Measurements from ENCODE around the gene ACP4. TPM values are rescaled to one million over a fixed set of nuclear protein-coding genes. Genes with fewer than 3 reads are reported as not detected.
"Not testable (repeated sequence)": the region's sequence is repeated elsewhere in the genome, so short reads cannot be mapped to it uniquely, and the experiment has no call there.

Gene ACP4
- total RNA-seq, 2 donors from 2014 or later: not detected

- Histone ChIP-seq H3K27me3 (no peaks in the 10 kb centered on the region), H3K4me1 (peaks cover 0 to 20% of the 10 kb centered on the region in 2 donors), H3K9me3 (no peaks in the 10 kb centered on the region), H3K4me3 (no peak overlapping the region), H3K36me3 (peaks cover 24% of the 10 kb centered on the region), H3K27ac (no peak overlapping the region)
- TF ChIP-seq CTCF (IDR thresholded peaks at IDR 0.05): no peak
- no peak for DNase-seq (ENCODE audit: low spot score)
Measured at GRCh38 chr19:50801107-50801506, 10.9 kb downstream of the ACP4 start.

- H3K4me1 ChIP-seq: peaks cover 0 to 20% of the 10 kb centered on the region in 2 donors
- TF ChIP-seq CTCF (IDR thresholded peaks at IDR 0.05): no peak
- H3K27me3 ChIP-seq: no peaks in the 10 kb centered on the region
- no peaks in the 10 kb centered on the region for H3K9me3 ChIP-seq
- no peak for DNase-seq (ENCODE audit: low spot score)
- peak overlapping the region; percentile 88 to 96 for H3K27ac ChIP-seq
- peaks cover 11% of the 10 kb centered on the region for H3K36me3 ChIP-seq
- peak overlapping the region; percentile 77 to 96 for H3K4me3 ChIP-seq
Measured at GRCh38 chr19:50803633-50804419, 13.6 kb downstream of the ACP4 start.

GRCh38 chr19:50804420-50805272 is 14.4 kb downstream of the ACP4 start:
- peak overlapping the region; percentile 88 to 96 for H3K27ac ChIP-seq
- H3K9me3 ChIP-seq: no peaks in the 10 kb centered on the region
- DNase-seq (ENCODE audit: low spot score): peak; percentile 98
- H3K36me3 ChIP-seq: peaks cover 11% of the 10 kb centered on the region
- no peak for TF ChIP-seq CTCF (IDR thresholded peaks at IDR 0.05)
- no peaks in the 10 kb centered on the region for H3K27me3 ChIP-seq
- H3K4me1 ChIP-seq: peaks cover 0 to 20% of the 10 kb centered on the region in 2 donors
- peak overlapping the region; percentile 77 to 96 for H3K4me3 ChIP-seq

GRCh38 chr19:50808856-50809255 is 18.6 kb downstream of the ACP4 start:
- Histone ChIP-seq H3K36me3 (no peaks in the 10 kb centered on the region), H3K9me3 (no peaks in the 10 kb centered on the region), H3K27ac (no peak overlapping the region), H3K4me1 (peaks cover 0 to 2% of the 10 kb centered on the region in 2 donors), H3K4me3 (no peak overlapping the region), H3K27me3 (no peaks in the 10 kb centered on the region)
- no peak for TF ChIP-seq CTCF (IDR thresholded peaks at IDR 0.05)
- DNase-seq (ENCODE audit: low spot score): no peak

- not testable (repeated sequence) for H3K36me3 ChIP-seq
Measured at GRCh38 chr19:50811622-50812238, 21.5 kb downstream of the ACP4 start.

GRCh38 chr19:50812474-50812873 is 22.3 kb downstream of the ACP4 start:
- H3K9me3 ChIP-seq: no peaks in the 10 kb centered on the region
- H3K4me1 ChIP-seq: no peaks in the 10 kb centered on the region
- no peaks in the 10 kb centered on the region for H3K27me3 ChIP-seq
- no peak overlapping the region for H3K27ac ChIP-seq
- no peak for TF ChIP-seq CTCF (IDR thresholded peaks at IDR 0.05)
- DNase-seq (ENCODE audit: low spot score): no peak
- H3K4me3 ChIP-seq: no peak overlapping the region
- no peaks in the 10 kb centered on the region for H3K36me3 ChIP-seq

More at GRCh38 chr19:50811622-50812238, 21.5 kb downstream of the ACP4 start:
- H3K27ac ChIP-seq; DNase-seq (ENCODE audit: low spot score); H3K27me3 ChIP-seq; H3K9me3 ChIP-seq; H3K4me1 ChIP-seq; H3K4me3 ChIP-seq: not testable (repeated sequence)
